ENCODE results near the gene ABCB6.

- TF ChIP-seq CTCF (IDR thresholded peaks at IDR 0.05) (no peak), POLR2A (IDR thresholded peaks at IDR 0.05) (no peak), POLR2AphosphoS5 (IDR thresholded peaks at IDR 0.05) (no peak)
Observed at GRCh38 chr2:219184121-219184520, 34.6 kb downstream of the ABCB6 start.

Data from breast epithelium (tissue), 3 donors.